CD4-positive, alpha-beta T cell treated with Interferon gamma for 1 hour (primary cell): ENCODE data around the gene NOCT.
"Not testable (repeated sequence)": the region's sequence is repeated elsewhere in the genome, so short reads cannot be mapped to it uniquely, and the experiment has no call there.

ENCODE experiments used
- DNase-seq: peaks from one replicate; pipeline ENCODE4 v3.0.0-alpha.2; 2020

The NOCT gene, protein sequence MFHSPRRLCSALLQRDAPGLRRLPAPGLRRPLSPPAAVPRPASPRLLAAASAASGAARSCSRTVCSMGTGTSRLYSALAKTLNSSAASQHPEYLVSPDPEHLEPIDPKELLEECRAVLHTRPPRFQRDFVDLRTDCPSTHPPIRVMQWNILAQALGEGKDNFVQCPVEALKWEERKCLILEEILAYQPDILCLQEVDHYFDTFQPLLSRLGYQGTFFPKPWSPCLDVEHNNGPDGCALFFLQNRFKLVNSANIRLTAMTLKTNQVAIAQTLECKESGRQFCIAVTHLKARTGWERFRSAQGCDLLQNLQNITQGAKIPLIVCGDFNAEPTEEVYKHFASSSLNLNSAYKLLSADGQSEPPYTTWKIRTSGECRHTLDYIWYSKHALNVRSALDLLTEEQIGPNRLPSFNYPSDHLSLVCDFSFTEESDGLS

DNA sequence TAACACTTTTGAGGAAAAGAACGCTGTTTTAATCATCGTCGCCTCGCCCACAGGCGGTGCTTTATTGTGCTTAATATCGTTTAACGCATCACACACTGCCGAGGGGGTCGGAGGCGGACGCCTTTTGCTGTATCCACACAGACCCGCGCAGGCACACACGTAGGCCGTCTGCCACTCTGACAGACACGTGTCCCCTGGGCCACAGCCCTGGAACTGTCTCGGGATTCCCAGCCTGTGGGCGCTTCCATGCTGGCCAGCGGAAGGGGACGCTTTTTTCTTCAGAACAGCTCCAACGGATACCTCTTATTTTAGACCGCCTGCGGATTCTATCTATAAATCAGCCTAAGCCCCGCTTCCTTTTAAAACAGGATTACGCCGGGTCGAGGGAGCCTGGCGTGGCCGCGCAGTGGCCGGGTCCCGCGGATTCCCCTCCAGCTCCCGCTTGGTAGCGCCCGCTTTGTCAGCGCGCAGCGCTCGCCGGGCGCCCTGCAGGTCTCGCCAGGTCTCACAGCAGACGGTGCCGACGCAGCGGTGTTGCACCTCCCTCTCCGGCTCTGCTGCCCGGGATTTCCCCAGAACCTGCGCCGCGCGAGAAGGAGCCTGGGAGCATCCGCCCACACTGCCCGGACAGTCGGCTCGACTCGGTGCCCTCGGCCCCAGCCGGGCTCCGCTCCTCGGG, at the start of gene NOCT:
Gene NOCT, plus strand, starts transcription at position 513 of the 679 bp plus-strand sequence. CDS start 201 bp downstream, outside the sequence.
- DNase-seq, result peak; percentile 94

DNA sequence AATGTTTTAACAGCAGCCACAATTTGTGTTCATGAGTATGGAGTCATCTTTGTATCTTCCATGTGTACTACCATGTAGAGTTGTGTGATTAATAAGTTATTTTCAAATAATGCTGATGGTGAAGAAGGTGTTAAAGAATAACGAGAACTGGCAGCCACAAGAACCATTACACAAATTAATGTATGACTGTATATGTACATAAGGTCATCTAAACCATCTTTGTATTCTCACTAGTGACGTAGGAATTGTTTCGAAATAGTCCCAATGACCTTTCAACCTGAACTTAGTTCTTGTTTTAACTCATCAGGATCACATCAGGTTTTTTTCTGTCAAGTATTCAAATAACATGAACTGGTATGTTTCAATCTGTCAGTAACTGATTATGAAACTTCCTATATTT, 48.3 kb upstream of the NOCT start:
- DNase-seq, result no peak

DNA sequence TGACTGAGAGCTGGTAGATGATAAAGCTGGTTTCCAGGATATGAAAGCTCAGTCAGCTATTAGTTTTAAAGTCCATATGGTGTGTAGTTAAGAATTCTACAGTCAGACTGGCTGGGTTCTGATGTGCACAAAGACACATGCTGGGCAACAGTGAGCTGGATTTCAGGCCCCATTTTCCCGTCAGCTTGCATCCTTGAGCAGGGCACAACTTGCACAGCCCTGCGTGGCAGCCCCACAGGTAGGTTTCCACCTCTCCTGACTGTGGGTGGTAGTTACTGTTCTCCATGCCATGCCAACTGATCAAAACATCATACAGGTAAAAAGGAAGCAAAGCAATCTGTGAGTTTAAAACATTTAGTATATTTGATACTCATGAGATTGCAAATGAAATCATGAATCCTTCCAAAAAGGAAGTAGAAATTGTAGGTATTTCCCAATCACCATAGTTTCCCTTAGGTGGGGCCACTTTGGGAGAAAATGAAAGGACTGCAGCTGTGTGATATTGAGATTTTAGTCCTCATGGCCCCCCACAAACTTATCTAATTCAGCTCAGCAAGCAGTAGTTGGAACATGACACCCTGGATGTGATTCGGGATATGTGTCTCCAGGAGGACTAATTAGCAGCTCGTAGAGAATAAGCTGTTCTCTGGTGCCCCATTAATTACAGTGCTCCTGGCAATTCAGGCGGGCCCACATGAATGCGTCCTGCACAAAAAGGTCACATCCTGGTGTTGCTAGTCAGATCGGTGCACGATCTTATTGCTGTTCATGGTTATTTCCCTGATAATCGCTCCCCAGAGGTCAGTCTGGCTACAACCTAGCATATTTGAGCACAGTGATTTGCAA, 42.4 kb upstream of the NOCT start:
- no peak for DNase-seq

DNA sequence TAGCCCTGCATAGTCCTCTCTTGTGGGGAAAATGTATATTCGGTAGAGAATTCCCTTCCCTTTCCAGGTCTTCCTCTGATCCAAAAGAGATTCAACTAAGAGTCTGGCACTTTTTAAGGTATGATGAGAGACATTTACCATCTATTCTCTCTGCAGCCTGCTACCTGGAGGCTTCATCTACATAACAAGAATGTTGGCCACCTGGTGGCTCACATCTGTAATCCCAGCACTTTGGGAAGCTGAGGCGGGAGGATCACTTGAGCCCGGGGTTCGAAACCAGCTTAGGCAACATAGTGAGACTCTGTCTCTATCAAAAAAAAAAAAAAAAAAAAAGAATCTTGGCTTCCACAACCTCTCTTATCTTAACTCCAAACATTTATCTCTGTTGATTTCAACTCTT, 40.4 kb upstream of the NOCT start:
- no peak for DNase-seq

DNA sequence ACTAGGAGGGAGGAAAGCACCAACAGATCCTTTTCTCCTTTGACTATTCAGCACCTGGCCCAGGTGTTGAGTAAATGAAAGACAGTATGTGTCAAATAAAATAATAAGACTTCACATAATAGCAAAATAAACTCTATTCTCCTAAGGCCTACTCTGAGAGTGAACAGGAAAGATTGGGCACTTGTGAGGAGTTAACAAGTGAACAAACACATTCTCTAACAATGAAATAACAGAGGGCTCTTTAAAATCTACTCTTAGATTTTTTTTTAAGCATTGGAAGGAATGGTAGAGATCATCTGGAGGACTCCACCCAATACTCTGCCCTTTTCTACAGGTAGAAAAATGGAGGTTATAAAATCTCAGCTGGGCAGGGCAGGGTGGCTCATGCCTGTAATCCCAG, 39.1 kb upstream of the NOCT start:
- no peak for DNase-seq

DNA sequence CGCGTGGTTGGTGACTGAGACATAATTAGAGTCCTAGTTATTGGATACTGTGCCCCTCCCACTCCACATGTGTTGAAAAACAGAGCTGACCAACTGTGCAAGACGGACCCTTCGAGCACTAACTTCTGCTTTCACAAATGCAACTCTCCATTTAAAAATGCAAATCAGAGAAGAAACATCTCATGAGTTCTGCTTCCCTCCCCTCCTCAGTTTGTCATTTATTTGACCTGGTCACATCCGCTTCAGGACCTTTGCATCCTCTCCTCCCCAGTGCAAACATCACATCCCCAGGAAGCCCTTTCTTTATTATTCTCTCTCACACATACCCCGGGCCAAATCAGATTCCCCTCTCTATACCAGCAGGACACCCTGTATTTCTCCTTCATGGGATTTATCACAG, 38.1 kb upstream of the NOCT start:
- peak; percentile 10 for DNase-seq

DNA sequence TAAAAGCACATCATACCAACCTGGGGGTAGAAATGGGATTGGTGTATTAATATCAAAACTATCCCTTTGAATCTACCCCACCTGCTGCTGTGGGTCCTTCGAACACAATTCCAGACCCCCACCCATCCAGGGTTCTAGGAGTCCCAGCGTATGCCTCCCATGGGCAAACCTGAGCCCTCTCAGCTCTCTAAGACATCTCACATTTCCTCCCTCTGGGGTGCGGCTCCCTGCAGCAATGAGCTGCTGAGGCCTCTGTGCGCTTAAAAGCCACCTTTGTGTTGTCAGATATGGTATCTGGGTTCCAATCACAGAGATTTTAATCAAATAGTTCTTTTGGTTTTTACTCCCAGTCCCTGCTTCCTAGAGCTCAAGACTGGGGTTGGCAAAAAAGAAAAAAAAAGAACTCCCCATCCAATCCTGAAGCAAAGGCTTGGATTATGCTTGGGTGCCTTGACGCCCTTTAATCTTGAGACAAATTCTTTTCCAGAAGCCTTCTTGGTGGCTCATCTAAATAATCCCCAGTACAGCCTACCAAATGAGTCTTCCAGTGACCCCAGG, 37.5 kb upstream of the NOCT start:
- no peak for DNase-seq

DNA sequence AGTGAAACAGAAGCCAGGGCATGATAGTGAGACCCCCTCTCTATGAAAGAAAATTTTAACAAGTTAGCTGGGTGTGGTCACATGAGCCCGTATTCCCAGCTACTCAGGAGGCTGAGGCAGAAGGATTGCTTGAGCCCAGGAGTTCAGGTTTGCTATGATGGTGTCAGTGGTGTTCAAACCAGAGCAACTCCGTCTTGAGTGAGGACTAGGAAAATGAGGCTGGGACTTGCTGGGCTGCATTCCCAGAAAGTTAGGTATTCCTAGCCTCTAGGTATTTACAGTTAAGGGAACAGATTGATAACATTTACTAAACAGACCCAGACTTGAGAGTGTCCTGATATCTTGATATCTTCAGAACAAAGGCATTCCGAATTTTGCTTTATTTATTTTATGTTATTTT, 37.0 kb upstream of the NOCT start:
- no peak for DNase-seq

DNA sequence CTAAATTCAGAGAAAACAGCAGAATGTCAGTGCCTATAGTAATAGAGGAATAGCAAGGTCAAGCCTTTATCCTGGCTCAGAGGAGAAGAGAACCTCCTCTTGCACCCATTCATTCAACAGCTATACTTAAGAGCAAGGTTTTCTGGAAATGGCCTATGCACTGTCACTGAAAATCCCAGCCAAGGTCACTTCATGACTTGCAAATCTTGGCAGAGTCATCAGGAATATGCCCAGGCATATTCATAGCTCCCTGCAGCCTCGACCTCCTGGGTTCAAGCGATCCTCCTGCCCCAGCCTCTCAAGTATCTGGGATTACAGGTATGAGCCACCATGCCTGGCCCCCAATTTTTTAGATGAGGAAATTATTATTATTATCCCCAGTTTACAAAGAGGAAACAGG, 35.8 kb upstream of the NOCT start:
- no peak for DNase-seq

DNA sequence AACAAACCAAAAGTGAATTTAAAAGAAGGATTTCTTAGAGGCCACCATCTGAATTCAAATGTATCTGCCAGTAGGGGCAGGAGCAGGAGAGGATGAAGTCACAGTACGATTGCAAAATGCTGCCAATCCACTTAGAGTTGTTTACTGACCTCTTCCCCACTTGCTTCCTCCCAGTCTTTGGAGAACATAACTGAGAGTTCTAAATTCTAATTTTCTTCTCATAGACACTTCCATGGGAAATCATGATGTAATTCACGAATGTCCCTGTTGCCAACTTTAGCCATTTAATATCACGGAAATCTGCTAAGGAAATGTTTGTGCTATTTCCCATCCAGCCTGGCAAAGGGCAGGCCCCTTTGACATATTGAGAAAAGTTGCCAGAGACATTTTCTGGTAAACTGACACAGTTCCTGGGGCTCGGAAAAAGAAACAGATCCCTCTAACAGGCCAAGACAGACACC, 33.6 kb upstream of the NOCT start:
- DNase-seq, result no peak

DNA sequence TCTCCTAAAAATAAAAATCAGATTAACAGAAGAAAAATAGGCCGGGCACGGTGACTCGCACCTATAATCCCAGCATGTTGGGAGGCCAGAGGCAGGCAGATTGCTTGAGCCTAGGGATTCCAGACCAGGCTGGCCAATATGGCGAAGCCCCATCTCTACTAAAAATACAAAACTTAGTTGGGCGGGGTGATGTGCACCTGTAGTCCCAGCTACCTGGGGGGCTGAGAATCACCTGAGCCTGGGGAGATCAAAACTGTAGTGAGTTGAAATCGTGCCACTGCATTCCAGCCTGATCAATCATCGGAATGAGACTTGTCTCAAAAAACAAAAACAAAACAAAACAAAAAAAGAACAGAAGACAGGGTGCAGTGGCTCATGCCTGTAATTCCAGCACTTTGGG, 32.8 kb upstream of the NOCT start:
- no peak for DNase-seq

DNA sequence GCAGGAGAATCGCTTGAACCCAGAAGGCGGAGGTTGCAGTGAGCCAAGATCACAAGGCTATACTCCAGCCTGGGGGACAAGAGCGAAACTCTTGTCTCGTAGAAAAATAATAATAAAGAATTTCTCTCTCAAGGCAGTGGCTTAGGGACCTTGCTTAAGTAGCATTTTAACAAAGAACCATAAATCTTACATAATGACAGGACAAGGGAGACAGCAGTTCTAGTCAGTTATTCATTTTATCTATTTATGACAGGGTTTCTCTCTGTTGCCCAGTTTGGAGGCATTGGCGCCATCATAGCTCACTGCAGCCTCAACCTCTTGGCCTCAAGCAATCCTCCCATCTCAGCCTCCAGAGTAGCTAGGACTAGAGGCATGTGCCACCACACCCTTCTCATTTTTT, 31.9 kb upstream of the NOCT start:
- no peak for DNase-seq

DNA sequence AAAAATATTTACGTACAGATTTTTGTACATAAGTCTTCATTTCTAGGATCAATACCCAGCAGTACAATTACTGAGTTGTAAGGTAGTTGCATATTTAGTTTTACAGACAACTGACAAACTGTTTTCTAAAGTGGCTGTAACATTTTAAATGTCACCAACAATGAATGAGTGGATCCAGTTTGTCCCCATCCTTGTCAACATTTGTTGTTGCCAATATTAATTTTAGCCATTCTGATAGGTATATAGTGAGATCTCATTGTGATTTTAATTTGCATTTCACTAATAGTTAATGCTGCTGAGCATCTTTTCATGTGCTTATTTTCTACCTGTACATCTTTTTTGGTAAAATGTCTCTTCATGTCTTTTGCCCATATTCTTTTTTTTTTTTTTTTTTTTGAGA, 30.9 kb upstream of the NOCT start:
- no peak for DNase-seq

DNA sequence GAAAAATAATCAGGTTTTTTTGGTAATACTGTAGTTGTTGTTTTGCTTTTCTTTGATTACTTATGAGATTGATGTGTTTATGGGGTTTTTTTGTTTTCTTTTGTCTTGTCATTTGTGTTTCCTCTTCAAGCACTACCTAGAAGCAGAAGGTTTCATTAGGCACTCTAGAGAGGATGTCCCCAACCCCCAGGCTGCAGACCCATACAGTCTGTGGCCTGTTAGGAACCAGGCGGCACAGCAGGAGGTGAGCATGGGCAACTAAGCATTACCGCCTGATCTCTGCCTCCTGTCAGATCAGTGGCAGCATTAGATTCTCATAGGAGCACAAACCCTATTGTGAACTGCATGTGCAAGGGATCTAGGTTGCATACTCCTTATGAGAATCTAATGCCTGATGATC, 22.9 kb upstream of the NOCT start:
- DNase-seq, result no peak

DNA sequence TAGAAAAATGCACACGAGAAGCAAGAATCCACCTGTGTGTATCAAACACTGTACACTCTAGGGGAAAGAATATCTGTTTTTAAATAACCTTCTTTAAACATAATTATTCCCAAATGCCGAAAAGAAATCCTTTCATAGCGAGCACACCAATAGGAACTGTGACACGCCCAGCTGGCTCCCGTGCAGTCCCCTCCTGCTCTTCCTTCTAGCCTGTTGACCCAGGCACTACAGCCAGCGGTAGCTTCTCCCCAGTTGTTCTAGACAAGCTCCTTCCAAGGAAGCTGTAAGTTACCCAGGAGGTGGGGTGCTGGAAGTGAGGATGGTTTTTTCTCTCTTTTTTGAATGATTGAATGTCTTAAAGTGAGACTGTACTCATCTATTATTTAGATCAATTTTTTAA, 19.5 kb upstream of the NOCT start:
- no peak for DNase-seq

DNA sequence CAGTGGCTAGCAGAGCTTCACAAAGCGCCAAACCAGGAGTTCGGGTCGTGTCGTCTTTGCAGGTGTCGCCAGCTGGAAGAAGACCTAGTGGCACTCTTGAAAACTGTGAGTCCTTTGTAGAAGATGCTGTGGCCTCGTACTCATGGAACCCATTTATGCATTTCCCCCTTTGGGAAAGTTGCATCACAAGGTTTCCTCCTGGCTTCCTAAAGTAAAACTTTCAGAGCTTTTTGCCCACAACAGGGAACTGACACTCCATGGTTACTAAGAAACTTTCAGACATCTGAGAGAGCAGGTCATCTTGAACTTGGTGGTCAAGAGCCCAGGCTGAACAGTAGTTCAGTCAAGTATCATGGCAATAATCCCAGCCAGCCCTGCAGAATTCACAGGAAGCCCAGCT, 15.9 kb upstream of the NOCT start:
- DNase-seq, result no peak

DNA sequence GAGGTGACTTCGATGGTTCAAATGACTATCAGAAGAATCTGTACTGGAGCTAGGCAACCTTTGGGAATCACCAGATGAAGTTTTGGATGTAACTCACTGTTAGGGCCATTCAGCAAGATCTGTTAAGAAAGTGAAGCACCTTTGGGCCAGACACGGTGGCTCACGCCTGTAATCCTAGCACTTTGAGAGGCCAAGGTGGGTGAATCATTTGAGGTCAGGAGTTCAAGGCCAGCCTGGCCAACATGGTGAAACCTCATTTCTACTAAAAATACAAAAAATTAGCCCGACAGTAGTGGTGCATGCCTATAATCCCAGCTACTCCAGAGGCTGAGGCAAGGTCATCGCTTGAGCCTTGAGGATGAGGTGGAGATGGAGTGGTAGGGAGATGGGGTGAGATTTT, 15.4 kb upstream of the NOCT start:
- not testable (repeated sequence) for DNase-seq

DNA sequence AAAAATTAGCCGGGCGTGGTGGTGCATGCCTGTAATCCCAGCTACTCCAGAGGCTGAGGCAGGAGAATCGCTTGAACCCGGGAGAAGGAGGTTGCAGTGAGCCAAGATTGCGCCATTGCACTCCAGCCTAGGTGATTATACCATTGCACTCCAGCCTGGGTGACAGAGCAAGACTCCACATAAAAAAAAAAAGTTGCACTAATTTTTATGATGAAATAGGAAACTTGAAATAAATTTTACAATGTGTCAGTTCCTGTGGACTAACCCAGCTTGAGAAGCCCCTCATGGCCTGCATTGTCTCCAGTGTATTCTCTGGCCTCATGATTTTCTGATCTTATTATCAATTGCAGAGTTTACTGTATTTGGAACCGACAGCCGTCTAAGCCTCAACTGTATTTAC, 14.2 kb upstream of the NOCT start:
- not testable (repeated sequence) for DNase-seq

DNA sequence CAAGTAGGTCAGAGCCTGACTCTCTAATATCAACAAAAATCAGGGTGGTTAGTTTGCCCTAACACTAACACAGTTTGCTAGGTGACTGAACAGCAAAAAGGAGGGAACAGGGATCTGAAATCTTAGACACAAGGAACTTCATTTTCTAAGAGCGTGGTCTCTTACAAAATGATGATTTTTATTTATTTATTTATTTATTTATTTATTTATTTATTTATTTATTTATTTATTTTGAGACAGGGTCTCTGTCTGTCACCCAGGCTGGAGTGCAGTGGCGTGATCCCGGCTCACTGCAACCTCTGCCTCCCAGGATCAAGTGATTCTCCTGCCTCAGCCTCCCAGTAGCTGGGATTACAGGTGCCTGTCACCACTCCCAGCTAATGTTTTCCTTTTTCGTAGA, 11.9 kb upstream of the NOCT start:
- not testable (repeated sequence) for DNase-seq

DNA sequence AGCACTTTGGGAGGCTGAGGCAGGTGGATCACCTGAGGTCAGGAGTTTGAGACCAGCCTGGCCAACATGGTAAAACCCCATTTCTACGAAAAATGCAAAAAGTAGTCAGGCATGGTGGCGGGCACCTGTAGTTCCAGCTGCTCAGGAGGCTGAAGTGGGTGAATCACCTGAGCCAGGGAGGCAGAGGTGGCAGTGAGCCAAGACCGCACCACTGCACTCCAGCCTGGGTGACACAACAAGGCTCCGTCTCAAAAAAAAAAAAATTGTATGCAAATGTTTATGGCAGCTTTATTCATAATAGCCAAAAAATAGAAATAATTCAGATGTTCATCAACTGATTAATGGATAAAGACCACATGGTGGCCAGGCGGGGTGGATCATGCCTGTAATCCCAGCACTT, 9.8 kb upstream of the NOCT start:
- no peak for DNase-seq

DNA sequence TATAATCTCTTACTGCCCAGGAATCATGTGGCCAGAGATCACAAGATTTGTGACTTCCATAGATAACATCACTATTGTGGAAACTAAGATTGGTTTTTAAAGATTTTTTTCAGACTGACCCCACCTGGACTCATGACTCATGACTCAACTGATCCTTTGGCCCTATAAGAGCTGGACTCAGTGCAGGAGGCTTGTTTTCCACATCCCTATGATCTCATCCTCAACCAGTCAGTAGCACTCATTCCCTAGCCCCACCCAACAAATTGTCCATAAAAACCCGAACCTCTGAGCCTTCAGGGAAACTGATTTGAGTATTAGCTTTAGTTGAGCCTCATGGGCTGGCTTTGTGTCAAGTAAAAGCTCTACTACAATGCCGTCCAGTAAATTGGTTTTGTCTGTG, 7.9 kb upstream of the NOCT start:
- no peak for DNase-seq

DNA sequence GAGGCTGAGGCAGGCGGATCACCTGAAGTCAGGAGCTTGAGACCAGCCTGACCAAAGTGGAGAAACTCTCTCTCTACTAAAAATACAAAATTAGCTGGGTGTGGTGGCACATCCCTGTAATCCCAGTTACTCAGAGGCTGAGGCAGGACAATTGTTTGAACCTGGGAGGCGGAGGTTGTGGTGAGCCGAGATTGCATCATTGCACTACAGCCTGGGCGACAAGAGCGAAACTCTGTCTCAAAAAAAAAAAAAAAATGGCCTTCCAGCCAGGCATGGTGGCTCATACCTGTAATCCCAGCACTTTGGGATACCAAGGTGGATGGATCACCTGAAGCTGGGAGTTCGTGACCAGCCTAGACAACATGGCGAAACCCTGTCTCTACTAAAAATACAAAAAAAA, 7.3 kb upstream of the NOCT start:
- DNase-seq, result not testable (repeated sequence)

DNA sequence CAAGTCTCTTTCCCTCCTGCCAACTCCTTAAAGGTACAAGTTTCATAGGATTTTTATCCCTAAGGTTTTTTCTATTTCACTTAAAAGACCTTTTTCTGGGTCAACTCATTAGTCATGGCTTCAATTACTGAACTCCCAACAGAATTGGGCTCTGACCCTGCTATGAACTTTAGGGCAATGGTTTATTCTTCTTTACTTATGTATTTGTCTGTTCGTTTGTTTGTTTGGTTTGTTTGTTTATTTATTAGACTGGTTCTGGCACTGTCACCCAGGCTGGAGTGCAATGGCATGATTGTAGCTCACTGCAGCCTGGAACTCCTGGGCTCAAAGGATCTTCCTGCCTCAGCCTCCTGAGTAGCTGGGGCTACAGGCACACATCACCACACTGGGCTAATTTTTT, 5.9 kb upstream of the NOCT start:
- no peak for DNase-seq
